HG02759 (cell line): ENCODE data around the gene TAP2.
A peak's percentile ranks its signal among the peaks of the same experiment; 100 is the strongest.
"Not testable (repeated sequence)": the region's sequence is repeated elsewhere in the genome, so short reads cannot be mapped to it uniquely, and the experiment has no call there.

Experiments
- ATAC-seq: cut with Tn5 transposase; IDR thresholded peaks from one replicate; pipeline ENCODE4 v1.9.1; 2021; ENCODE audit warnings: mild to moderate bottlenecking, moderate library complexity; ENCODE audit not compliant: unreplicated experiment

TAP2 gene

DNA sequence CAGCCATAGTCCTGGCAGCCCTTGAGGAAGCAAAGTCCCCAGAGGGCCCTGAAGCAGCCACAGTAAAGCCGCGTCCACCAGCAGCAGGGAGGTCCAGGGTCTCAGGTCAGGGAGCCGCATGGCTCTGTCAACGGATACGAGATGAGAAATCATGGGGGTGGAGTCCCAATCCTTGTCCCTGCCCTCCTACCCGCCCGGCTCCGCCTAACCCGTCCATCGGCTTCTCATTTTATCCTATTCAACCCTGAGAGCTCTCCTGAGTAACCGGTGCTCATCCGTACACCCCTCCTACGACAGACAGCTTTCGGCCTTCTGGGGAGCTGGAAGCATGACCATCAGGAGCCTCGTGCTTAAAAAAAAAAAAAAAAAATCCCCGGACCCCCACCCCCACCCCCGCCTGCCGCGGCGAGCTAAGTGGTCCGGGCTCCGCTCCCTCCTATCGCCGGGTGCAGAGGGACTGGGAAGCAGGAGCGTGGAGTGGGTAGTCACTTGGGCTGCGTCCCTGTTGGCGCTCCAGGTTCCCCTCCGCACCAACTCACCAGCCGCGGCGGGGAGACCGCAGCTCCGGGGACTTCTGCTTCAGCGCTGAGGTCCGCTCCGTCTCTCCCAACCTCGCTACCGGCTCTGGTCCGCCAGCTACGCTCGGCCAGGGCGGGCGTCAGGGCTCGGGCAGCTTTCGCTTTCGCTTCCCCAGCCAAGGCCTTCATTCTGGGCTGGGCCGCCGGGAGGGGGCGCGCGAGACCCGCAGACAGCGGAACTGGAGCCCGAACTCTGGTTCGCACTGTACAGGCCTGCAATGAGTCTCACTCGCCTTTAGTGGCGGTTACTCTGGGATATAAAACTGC is at the start of gene TAP2:
TSS of gene TAP2 (minus strand) at position 626 of the 845 bp plus-strand sequence. CDS start at position 120, 506 bp downstream.
- peak; percentile 81 for ATAC-seq

DNA sequence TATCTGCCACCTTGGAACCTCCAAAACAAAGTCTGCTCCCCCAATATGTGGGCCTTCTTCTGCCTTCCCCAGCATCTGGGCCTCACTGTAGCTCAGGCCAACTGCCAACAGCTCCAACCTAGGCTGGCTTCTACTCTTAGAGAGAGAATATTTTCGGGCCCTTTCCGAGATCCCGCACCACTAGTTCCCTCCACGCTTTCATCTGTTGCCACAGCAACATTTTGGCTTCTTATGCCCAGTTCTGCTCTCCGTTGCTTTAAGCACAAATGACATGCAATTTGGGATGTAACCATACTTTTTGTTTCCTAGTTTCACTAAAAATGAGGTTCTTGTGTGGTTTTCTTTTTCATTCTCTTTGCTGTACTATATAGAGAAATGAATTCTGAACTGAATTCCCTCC is 49.1 kb upstream of the TAP2 start:
- ATAC-seq, result no peak

DNA sequence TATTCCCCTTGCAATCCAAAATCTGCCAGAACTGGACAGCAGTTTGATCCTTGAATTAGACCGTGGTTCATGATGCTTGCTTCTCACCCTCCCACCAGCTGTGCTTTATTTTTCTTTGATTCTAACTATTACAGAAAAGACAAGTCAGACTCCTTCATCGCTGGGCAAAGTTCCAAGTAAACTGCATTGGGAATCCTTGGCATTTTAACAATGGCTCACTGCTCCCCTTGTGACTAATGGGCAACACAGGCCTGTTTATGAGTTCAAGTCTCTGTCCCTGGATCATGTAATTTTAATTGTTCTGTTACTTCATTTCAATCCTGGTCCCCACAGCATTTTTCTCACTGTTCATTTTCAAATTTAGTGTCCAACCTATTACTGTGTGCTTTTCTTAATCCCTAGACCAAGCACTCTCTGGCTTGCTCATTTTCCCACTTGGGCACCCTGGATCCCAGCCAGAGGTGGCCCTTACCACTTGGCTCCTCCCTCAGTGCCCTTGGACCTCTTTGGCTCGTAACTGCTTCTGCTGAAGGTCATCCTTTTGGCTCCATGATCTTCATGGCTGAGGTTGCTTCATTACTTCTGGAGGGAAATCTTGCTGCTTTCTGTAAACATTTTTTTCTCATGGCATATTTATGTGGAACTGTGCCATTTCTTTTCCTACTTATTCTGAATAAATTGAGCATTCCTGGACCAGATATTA is 48.3 kb upstream of the TAP2 start:
- no peak for ATAC-seq

GRCh38 chr6:32885698-32886286 is 47.3 kb upstream of the TAP2 start:
- no peak for ATAC-seq

DNA sequence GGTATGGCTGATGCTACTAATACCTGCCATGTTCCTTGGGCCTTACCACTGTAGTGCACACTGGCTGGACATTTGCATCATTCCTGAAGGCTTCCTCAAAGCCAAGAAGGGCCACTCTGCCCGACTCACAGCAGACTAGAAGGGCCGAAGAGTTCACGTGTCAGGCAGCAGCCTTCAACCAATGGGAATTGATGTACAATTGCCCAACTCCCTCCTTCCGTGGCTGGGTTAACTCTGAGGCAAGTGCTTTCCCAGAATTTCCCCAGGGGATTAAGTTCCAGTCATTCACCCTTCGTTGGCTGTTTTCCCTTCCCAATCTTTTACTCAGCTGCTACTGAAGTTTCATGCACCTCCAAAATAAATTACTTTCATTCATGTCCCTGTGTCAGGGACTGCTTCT is 45.2 kb upstream of the TAP2 start:
- ATAC-seq, result no peak

- ATAC-seq, result no peak
Measured at GRCh38 chr6:32882879-32883250, 44.3 kb upstream of the TAP2 start.

DNA sequence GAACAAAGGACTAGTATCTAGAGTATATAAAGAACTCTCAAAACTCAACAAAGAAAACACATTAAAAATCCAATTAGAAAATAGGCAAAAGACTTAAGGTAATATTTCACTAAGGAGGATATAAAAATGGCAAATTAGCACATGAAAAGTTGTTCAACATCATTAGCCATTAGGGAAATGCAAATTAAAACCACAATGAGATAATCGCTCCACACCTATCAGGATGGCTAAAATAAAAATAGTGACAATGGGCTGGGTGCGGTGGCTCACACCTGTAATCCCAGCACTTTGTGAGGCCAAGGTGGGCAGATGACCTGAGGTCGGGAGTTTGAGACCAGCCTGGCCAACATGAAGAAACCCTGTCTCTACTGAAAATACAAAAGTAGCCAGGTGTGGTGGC is 42.4 kb upstream of the TAP2 start:
- not testable (repeated sequence) for ATAC-seq

GRCh38 chr6:32879691-32880090 is 41.2 kb upstream of the TAP2 start:
- ATAC-seq, result no peak

DNA sequence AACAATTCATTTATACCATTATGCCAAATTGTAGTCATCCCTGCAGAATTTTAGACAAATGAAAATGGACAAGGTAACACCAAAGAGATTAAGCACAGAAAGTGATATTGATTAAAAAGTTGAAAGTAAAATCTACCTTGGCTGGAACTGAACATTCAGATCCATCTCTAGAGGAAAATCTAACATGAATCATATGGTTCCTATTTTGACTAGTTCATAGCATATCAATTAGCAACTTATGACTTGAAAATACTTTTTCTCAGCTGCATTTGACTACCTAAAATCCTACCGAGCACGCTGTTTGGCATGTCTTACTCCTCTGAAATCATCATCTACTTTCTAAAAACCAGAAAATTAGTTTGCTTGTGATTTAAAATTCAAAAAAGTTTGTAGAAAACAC is 38.1 kb upstream of the TAP2 start:
- no peak for ATAC-seq

DNA sequence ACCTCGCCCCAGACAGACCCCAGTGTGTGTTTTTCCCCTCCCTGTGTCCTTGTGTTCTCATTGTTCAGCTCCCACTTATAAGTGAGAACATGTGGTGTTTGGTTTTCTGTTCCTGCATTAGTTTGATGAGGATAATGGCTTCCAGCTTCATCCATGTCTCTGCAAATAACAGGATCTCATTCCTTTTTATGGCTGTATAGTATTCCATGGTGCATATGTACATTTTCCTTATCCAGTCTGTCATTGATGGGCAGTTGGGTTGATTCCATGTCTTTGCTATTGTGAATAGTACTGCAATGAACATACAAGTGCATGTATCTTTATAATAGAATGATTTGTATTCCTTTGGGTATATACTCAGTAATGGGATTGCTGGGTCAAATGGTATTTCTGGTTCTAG is 35.4 kb upstream of the TAP2 start:
- not testable (repeated sequence) for ATAC-seq

- ATAC-seq, result no peak
Measured at GRCh38 chr6:32868257-32868788, 29.8 kb upstream of the TAP2 start.

DNA sequence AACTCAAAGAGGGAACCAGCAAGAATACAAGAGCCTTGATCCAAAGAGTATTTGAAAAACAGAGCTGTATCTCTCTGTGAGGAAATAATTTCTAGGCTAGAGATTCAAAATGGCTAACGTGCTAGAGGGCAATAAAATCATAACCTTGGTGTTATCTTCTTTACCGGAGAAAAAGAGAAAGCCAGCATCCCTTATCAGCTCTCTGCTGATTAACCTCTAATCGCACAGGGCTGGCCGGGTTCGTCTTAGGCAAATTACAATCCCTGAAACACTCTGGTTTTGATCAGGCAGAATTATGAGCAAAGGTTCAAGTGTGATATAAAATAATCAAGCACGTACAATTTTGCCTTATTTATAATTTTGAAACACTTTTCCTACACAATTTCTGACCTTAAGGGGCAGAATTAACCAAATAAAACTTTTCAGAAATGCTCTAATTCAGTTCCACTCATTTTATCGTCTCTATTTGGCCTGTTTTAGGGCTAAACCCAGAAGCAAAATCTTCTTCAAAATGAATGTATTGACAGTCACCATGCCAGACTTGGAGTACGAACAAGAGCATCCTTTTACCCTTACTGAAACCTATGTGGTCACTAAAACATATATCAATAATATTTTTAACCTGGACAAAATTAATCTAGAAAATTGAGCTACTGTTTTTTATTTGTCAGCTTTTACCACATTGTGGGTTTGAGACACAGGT is 29.2 kb upstream of the TAP2 start:
- ATAC-seq, result no peak

DNA sequence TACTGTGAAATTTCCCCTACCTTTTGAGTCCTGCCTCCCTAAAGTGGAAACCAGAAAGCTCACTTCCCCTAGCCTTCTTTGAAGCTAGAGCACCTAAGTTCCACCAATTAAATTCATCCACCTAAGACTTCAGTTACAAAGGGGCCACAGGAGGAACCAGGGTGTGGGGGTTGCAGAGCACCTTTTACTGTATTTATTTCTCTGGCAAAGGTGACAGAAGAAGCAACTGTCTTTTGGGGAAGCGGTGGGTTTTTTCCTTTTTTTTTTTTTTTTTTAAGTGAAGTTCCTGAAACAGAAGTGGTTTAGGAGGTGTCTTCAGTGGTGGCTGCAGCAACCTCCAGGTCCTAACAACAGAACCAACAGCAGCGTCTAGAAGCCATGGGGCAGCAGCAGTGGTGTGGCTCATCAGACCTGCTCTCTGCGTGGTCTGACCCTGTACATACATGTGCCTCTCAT is 28.5 kb upstream of the TAP2 start:
- ATAC-seq, result no peak

- ATAC-seq, result no peak
Measured at GRCh38 chr6:32865724-32866443, 27.3 kb upstream of the TAP2 start.

DNA sequence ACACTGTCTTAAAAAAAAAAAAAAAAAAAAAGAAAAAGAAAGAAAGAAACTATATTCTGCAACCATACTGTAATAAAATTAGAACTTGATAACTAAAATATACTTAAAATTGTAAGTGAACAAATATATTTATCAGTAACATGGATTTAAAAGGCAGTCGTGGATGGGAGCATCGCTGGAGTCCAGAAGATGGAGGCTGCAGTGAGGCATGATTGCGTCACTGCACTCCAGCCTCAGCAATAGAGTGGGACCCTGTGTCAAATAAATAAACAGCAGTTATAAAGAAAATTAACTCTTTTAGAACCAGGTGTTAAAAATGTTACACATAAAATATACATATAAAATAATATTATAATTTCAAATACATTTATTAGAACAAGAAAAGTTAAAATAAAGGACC is 24.2 kb upstream of the TAP2 start:
- ATAC-seq, result no peak

- ATAC-seq, result no peak
Measured at GRCh38 chr6:32860674-32861073, 22.1 kb upstream of the TAP2 start.

DNA sequence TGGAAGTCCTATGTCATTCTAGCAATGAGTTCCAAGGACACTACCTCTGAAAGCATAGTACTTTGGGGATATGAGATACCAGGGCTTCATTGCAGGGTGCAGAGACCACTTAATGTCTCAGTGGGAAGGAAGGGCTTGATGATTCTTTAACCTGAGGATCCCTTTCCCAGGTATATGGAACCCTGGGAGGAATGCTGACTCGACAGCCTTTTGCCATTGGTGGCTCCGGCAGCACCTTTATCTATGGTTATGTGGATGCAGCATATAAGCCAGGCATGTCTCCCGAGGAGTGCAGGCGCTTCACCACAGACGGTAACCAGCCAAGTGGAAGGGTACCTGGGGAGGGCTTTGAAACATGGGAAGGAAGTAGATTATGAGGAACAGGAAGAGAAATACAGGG is 19.7 kb upstream of the TAP2 start:
- no peak for ATAC-seq

DNA sequence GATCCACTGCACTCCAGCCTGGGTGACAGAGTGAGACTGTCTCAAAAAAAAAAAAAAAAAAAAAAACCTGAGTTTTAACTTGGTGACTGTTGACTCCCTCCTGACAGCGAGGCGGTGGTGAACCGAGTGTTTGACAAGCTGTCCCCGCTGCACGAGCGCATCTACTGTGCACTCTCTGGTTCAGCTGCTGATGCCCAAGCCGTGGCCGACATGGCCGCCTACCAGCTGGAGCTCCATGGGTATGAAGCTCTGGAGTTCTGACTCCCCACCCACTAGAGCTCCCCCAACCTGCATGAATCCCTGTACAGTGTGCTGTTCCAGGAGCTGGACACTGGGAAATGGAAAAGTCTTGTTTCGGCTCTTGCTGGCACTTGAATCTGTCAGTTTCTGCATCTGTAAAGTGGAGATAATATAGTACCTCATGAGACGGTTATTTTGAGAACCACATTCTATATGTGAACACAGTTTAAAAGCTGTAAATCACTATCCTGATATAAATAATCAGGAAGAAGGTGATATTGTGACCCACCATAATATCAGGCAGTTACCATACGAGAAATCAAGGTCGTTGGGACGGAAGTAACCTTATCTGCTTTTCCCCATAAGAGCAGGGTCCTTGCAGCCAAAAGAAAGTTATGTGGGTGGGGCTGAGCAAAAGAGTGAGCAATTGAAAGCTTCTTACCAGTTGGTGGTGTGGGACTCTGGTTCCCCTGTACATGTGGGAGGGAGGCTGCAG is 18.8 kb upstream of the TAP2 start:
- no peak for ATAC-seq

GRCh38 chr6:32855467-32856174 is 17.1 kb upstream of the TAP2 start:
- ATAC-seq, result no peak
